HK-2 (cell line): ENCODE results near the gene RBCK1.
A peak's percentile ranks its signal among the peaks of the same experiment; 100 is the strongest.
"Not testable (repeated sequence)": the region's sequence is repeated elsewhere in the genome, so short reads cannot be mapped to it uniquely, and the experiment has no call there.

Source experiments
- DNase-seq: peaks from one replicate; pipeline ENCODE4 v3.0.0-alpha.2; 2018; ENCODE audit not compliant: unreplicated experiment

RBCK1 gene

DNA sequence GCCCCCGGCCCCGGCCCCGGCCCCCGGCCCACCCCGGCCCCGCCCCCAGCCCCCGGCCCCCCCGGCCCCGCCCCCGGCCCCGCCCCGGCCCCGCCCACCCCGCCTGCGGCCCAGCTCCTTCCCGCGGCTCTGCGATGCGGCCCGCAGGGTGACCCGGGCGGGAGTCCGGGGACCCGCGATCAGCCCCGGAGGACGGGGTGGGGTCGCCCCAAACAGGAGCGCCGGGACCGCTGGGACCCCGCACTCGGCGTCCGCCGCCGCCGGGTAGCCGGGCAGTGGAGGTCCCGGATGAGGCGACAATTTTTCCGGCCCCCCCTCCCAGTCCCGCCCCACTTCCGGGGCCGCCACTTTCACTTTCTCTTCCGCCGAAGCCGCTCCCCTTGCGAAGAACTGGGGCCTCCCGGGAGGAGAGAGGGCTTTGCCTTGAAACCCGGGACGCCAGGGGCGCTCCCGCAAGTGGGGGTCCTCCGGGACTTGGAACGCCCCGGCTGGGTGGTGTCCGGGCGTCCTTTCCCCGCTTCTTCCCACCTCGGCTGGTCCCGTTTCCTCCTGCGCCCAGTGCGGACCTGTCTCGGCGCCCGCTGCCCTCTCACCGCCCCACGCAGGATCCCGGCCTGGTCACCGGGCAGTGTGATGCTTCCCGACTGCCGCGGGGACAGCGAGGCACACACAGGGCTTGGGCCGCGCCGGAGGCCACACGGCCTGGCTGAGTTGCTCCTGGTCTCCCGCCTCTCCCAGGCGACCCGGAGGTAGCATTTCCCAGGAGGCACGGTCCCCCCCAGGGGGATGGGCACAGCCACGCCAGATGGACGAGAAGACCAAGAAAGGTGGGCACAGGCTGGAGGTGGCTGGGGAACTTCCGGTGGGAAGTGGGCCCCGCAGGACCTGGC is at the start of gene RBCK1:
RBCK1 (plus strand) TSS at position 347 of the 890 bp plus-strand sequence; CDS start at position 806, 459 bp downstream.
- DNase-seq: peak; percentile 91

GRCh38 chr20:358891-359555 is 49.1 kb upstream of the RBCK1 start:
- DNase-seq: no peak

- peak; percentile 60 for DNase-seq
Observed at GRCh38 chr20:361561-361960, 46.5 kb upstream of the RBCK1 start.

DNA sequence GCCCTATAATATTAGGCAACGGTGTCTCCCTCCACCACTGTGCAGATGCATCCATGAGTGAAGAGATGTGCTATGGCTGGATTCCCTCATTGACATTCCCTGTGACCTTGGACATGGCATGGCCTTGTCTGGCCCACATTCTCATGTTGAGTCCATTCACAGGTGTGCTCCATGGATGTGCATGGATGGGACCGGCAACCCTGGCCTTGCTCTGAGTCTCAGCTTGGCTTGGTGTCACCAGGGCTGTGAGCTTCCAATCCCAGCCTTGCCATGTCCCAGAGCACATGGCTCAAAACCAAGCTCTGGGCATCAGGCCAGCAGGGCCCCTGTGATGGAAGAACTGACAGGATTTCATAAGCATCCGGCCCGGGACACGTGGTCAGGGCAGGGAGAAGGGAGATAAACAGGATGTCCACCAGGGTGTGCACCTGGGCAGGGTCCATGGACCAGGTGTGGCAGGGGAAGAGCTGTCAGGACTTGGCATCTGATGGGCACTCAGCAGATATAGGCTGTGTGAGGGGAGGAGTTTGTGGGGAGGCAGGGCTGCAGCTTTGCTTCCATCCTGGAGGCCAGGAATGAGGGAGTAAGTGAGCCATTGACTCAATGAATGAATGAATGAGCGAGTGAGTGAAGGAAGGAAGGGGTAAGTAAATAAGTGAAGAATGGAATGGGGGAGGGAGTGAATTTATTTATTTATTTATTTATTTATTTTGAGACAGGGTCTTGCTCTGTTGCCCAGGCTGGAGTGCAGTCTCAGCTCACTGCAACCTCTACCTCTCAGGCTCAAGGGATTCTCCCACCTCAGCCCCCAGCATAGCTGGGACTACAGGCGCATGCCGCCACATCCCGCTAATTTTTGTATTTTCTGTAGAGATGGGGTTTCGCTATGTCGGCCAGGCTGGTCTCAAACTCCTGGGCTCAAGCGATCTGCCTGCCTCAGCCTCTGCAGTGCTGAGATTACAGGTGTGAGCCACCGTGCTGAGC is 45.5 kb upstream of the RBCK1 start:
- DNase-seq: peak; percentile 99

GRCh38 chr20:363319-364078 is 44.6 kb upstream of the RBCK1 start:
- DNase-seq: peak; percentile 77

DNA sequence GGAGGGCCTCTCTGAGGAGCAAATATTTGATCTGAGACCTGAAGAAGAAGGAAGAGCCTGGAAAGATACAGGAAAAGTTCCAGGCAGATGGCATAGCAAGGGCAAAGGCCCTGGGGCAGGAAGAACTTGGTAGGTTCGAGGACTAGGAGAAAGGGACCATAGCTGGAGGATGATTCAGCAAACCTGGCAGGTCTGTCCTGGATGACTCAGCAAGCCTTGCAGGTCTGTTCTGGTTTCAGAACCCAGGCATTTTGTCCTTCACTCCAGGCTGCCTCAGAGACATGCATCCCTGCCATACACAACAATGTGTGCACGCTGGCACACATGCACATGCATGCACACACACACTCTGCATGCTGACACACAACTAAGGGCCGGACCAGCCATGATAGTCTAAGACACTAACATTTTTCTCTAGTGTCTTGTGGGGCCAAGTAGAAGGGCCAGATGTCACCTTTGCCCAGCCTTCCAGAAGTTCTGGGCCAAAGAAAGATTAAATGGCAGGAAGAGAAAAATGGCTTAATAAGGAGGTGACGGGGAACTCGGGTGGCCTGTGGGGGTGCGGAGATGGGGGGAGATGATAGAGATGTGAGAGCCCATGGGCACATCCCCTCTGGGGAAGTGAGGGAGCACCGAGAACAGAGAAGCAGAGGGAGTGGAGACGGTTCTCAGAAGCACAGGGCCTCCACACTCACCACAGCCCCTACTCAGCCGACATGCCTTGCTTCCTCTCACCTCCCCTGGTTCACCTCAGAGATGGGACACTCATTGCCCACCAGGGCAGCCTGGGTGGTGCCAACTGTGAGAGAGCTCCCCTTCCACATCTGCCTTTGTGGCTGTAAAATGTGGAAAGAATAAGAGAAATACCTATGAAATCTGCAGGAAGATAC is 42.9 kb upstream of the RBCK1 start:
- no peak for DNase-seq

GRCh38 chr20:366041-366718 is 41.9 kb upstream of the RBCK1 start:
- DNase-seq: no peak

DNA sequence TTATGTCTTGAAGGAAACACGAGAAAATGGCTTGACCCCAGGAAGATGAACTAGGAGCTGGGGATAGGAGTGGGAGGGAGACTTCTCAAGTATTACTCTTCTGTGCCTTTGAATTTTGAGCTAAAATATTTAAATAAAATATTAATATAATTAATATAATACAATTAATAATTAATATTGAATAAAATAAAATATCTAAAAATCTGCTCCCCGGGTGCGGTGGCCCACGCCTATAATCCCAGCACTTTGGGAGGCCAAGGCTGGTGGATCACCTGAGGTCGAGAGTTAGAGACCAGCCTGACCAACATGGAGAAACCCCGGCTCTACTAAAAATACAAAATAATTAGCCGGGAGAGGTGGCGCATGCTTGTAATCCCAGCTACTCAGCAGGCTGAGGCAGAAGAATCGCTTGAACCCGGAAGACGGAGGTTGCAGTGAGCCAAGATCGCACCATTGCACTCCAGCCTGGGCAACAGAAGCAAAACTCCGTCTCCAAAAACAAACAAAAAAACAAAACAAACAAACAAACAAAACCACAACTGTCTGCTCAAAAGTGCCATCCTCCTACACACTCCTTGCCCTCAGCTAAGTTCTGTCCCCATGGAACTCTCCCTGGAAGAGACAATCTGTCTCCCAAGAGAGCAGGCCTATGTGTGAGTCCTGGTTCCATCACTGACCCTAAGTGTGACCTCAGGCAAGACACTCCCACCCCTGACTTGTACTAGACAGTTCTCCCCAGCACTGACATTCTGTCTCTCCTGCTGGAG is 41.2 kb upstream of the RBCK1 start:
- DNase-seq: no peak

DNA sequence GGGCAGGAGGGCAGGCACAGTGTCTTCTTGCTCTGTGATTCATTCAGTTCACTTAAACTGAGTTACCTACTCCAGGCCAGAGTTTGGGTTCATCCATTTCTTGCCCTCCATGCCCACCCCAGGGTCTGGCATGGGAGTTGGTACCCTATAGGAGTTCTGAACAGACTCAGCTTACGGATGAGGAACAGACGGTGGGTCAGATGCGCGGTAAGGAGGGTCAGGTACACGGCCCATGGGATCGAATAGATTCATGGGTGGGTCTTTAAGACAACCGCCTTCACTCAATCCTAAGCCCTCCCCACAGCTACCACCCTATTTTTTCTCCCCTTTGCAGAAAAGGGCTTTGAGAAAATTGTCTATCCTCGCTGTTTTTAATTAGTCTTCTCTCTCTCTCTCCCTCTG is 40.6 kb upstream of the RBCK1 start:
- no peak for DNase-seq

GRCh38 chr20:368915-369314 is 39.2 kb upstream of the RBCK1 start:
- DNase-seq: no peak

DNA sequence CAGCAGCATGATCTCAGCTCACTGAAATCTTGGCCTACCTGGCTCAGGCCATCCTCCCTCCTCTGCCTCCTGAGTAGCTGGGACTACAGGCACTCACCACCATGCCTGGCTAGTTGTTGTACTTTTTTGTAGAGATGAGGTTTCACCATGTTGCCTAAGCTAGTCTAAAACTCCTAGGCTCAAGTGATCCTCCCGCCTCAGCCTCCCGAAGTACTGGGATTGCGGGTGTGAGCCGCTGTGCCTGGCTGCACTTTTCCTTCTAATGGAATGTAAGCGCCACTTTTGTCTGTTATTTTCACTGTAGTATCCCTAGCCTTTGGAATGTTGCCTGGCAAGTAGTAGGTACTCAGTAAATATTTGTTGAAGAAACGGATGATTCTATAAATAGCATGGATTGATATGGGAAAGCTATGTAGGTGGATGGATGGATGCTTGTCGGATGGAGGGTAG is 37.9 kb upstream of the RBCK1 start:
- no peak for DNase-seq

GRCh38 chr20:370977-371754 is 36.9 kb upstream of the RBCK1 start:
- DNase-seq: no peak

- DNase-seq: peak; percentile 70
Observed at GRCh38 chr20:371755-372542, 36.1 kb upstream of the RBCK1 start.

GRCh38 chr20:372543-373082 is 35.5 kb upstream of the RBCK1 start:
- DNase-seq: not testable (repeated sequence)

GRCh38 chr20:373171-373890 is 34.8 kb upstream of the RBCK1 start:
- DNase-seq: peak; percentile 61

- DNase-seq: no peak
Observed at GRCh38 chr20:375265-375889, 32.7 kb upstream of the RBCK1 start.
